DND-41 (cell line): Measurements from ENCODE around the gene FXYD3.

Experiments
- ATAC-seq: fragments of 200-7000 bp; cut with Tn5 transposase; 3 replicates; pipeline ENCODE4 v1.9.1; 2021; ENCODE audit warnings: low read depth; ENCODE audit not compliant: insufficient read depth
- DNase-seq: peaks from one replicate; pipeline ENCODE4 v3.0.0-alpha.2; 2020
- H2AFZ ChIP-seq: 2 replicates; pipeline ENCODE4 v1.6.0; 2012; ENCODE audit warnings: low read depth, low read length
- H3K27ac ChIP-seq: 2 replicates; pipeline ENCODE4 v1.5.1; 2012; ENCODE audit warnings: low read length, inconsistent platforms
- H3K27me3 ChIP-seq: fragments of 200-600 bp; sonication (generic); 2 replicates; pipeline ENCODE4 v1.6.0; 2012; ENCODE audit warnings: low read length, mild to moderate bottlenecking, inconsistent platforms; ENCODE audit not compliant: insufficient read depth, poor library complexity
- H3K36me3 ChIP-seq: 2 replicates; pipeline ENCODE4 v1.5.1; 2012; ENCODE audit warnings: low read length, inconsistent platforms; ENCODE audit not compliant: insufficient read depth
- H3K4me1 ChIP-seq: 2 replicates; pipeline ENCODE4 v1.5.1; 2012; ENCODE audit warnings: mild to moderate bottlenecking, low read length; ENCODE audit not compliant: insufficient read depth
- H3K4me2 ChIP-seq: 2 replicates; pipeline ENCODE4 v1.6.0; 2012; ENCODE audit warnings: mild to moderate bottlenecking, moderate library complexity, low read length, inconsistent platforms; ENCODE audit not compliant: insufficient read depth
- H3K4me3 ChIP-seq, 2 experiments: fragments of 200-600 bp in 1 of 2; shearing (Covaris generic) in 1 of 2; 2 replicates each; pipeline ENCODE4 v1.5.1; 2012 to 2016; ENCODE audit warnings: inconsistent platforms in 2 of 2, low read length in 2 of 2, mild to moderate bottlenecking in 2 of 2, low read depth in 1 of 2, moderate library complexity in 1 of 2
- H3K79me2 ChIP-seq: 2 replicates; pipeline ENCODE4 v1.6.0; 2012; ENCODE audit warnings: low read length, inconsistent platforms; ENCODE audit not compliant: insufficient read depth
- H3K9ac ChIP-seq: 2 replicates; pipeline ENCODE4 v1.6.0; 2012; ENCODE audit warnings: low read depth, mild to moderate bottlenecking, inconsistent platforms, low read length, moderate library complexity
- H3K9me3 ChIP-seq: 2 replicates; pipeline ENCODE4 v1.5.1; 2012; ENCODE audit warnings: low read length, moderate library complexity, mild to moderate bottlenecking, inconsistent platforms; ENCODE audit not compliant: insufficient read depth, severe bottlenecking
- H4K20me1 ChIP-seq: 2 replicates; pipeline ENCODE4 v1.6.0; 2012; ENCODE audit warnings: low read length; ENCODE audit not compliant: insufficient read depth
- EZH2 ChIP-seq: IDR thresholded peaks from 3 replicates; pipeline ENCODE4 v1.6.1; 2012; ENCODE audit warnings: borderline replicate concordance, low read depth, mild to moderate bottlenecking, moderate library complexity, low read length, inconsistent platforms; ENCODE audit not compliant: severe bottlenecking
- TF ChIP-seq, protein P1 (sequence below): IDR thresholded peaks from 2 replicates; pipeline ENCODE4 v1.5.1; 2012; ENCODE audit warnings: borderline replicate concordance, low read length, moderate library complexity, mild to moderate bottlenecking; ENCODE audit not compliant: poor library complexity, severe bottlenecking; ENCODE audit errors: extremely low read depth

The FXYD3 gene

DNA sequence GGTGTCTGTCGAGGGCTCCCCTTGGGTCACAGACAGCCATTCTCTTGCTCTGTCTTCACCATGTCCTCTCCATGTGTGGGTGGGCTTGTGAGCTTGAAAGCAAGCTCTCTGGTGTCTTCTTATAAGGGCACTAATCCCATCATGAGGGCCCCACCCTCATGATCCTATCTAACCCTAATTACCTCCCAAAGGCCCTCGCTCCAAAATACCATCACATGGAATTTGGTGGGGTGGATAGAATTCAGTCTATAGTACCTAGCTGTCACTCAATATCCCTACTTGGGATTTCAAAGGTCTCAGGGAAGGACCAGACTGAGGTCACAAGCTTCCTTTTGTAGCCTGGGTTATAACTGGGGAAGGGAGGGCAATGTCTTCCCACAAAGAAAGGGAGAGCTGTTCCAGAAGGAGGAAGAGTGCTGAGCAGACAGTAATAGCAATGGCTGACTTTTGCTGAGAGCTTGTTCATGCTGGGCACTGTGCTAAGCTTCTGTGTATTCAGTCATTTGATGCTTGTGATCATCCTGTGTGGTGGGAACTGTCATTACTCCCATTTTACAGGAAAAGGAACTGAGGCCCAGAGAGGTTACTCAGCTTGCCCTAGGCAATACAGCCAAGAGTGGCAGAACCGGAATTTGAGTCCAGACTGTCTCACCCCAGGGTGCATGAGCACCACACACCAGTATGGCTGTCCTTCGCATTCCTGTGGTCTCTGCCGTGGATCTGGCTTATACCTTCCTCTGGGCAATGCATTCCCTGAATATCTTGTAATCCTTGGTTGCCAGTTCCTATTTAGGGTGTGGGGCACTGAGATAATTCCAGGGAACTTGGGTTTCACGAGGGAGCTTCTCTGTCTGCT is 47.1 kb downstream of the FXYD3 start:
- Histone ChIP-seq H3K79me2 (no peaks in the 10 kb centered on the region), H3K9ac (no peak overlapping the region), H3K4me2 (no peak overlapping the region), H2AFZ (no peak overlapping the region), H4K20me1 (no peaks in the 10 kb centered on the region), H3K27ac (no peak overlapping the region), H3K36me3 (peaks cover 89% of the 10 kb centered on the region), H3K4me3 (no peak overlapping the region), H3K9me3 (peaks cover 4% of the 10 kb centered on the region), H3K4me1 (no peaks in the 10 kb centered on the region), H3K27me3 (no peaks in the 10 kb centered on the region)
- no peak for DNase-seq
- no peak for ATAC-seq
- TF ChIP-seq EZH2: no peak
- TF ChIP-seq, protein P1, sequence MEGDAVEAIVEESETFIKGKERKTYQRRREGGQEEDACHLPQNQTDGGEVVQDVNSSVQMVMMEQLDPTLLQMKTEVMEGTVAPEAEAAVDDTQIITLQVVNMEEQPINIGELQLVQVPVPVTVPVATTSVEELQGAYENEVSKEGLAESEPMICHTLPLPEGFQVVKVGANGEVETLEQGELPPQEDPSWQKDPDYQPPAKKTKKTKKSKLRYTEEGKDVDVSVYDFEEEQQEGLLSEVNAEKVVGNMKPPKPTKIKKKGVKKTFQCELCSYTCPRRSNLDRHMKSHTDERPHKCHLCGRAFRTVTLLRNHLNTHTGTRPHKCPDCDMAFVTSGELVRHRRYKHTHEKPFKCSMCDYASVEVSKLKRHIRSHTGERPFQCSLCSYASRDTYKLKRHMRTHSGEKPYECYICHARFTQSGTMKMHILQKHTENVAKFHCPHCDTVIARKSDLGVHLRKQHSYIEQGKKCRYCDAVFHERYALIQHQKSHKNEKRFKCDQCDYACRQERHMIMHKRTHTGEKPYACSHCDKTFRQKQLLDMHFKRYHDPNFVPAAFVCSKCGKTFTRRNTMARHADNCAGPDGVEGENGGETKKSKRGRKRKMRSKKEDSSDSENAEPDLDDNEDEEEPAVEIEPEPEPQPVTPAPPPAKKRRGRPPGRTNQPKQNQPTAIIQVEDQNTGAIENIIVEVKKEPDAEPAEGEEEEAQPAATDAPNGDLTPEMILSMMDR: no peak

GRCh38 chr19:35164418-35164817 is 48.8 kb downstream of the FXYD3 start:
- no peak for ATAC-seq
- Histone ChIP-seq H3K79me2 (no peaks in the 10 kb centered on the region), H3K9ac (no peak overlapping the region), H3K36me3 (peaks cover 80% of the 10 kb centered on the region), H3K27me3 (no peaks in the 10 kb centered on the region), H4K20me1 (no peaks in the 10 kb centered on the region), H3K4me1 (no peaks in the 10 kb centered on the region), H3K4me2 (no peak overlapping the region), H3K27ac (no peak overlapping the region), H3K4me3 (no peak overlapping the region), H2AFZ (no peak overlapping the region), H3K9me3 (peaks cover 4% of the 10 kb centered on the region)
- TF ChIP-seq, protein P1: no peak
- TF ChIP-seq EZH2: no peak
- DNase-seq: no peak

DNA sequence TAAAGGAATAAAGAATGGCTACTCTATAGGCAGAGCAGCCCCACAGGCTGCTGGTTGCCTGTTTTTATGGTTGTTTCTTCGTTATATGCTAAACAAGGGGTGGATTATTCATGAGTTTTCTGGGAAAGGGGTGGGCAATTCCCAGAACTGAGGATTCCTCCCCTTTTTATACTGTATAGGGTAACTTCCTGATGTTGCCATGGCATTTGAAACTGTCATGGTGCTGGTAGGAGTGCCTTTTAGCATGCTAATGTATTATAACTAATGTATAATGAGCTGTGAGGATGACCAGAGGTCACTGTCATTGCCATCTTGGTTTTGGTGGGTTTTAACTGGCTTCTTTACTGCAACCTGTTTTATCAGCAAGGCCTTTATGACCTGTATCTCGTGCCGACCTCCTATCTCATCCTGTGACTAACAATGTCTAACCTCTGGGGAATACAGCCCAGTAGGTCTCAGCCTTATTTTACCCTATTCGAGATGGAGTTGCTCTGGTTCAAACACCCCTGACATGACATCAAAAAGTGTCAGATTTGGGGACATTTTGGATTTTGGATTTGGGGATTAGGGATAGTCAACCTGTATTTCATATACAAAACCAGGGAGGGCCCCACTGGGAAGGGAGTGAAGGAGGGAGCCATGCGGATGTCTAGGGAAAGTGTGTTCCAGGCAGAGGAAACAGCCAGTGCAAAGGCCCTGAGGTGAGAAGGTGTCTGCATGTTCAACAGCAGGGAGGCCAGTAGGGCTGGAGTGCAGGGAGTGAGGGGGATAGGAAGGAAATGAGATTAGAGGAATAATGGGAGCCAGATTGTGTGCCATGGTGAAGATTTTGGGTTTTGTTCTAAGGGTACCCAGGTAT is 49.8 kb downstream of the FXYD3 start:
- no peaks in the 10 kb centered on the region for H3K27me3 ChIP-seq
- no peaks in the 10 kb centered on the region for H4K20me1 ChIP-seq
- no peak overlapping the region for H3K4me2 ChIP-seq
- H3K79me2 ChIP-seq: no peaks in the 10 kb centered on the region
- no peaks in the 10 kb centered on the region for H3K4me1 ChIP-seq
- H3K27ac ChIP-seq: no peak overlapping the region
- peaks cover 78% of the 10 kb centered on the region for H3K36me3 ChIP-seq
- no peak overlapping the region for H3K4me3 ChIP-seq
- TF ChIP-seq, protein P1: no peak
- DNase-seq (no peak), ATAC-seq (no peak)
- peaks cover 4% of the 10 kb centered on the region for H3K9me3 ChIP-seq
- H2AFZ ChIP-seq: no peak overlapping the region
- H3K9ac ChIP-seq: no peak overlapping the region
